SK-N-SH treated with all-trans-retinoic acid at 6 μM for 48 hours (cell line): ENCODE results near the gene MOV10.

Experiments used
- ATAC-seq: fragments of 200-7000 bp; cut with Tn5 transposase; 3 replicates; pipeline ENCODE4 v1.9.1; 2020; ENCODE audit warnings: mild to moderate bottlenecking, moderate library complexity
- ARNTL ChIP-seq: fragments of 450-650 bp; formaldehyde crosslinking; IDR thresholded peaks from 2 replicates; pipeline ENCODE4 v1.5.0; 2020; ENCODE audit warnings: low read depth, mild to moderate bottlenecking, moderate library complexity, borderline replicate concordance
- CREB5 ChIP-seq: fragments of 250-450 bp; sonication (Bioruptor Pico); IDR thresholded peaks from 2 replicates; pipeline ENCODE4 v1.5.1; 2020; ENCODE audit warnings: low read depth, mild to moderate bottlenecking, moderate library complexity
- CSDC2 ChIP-seq: fragments of 250-450 bp; sonication (Bioruptor Pico); IDR thresholded peaks from 2 replicates; pipeline ENCODE4 v1.5.0; 2020; ENCODE audit warnings: mild to moderate bottlenecking, moderate library complexity
- CSRNP3 ChIP-seq: fragments of 250-450 bp; sonication (Bioruptor Pico); IDR thresholded peaks from 2 replicates; pipeline ENCODE4 v1.5.1; 2021; ENCODE audit warnings: mild to moderate bottlenecking, moderate library complexity
- ESRRG ChIP-seq: fragments of 250-450 bp; sonication (Bioruptor Pico); IDR thresholded peaks from 2 replicates; pipeline ENCODE4 v1.6.1; 2021; ENCODE audit warnings: mild to moderate bottlenecking
- GLIS3 ChIP-seq: fragments of 250-450 bp; sonication (Bioruptor Pico); IDR thresholded peaks from 2 replicates; pipeline ENCODE4 v1.5.0; 2020; ENCODE audit warnings: mild to moderate bottlenecking, moderate library complexity
- ISL1 ChIP-seq: fragments of 250-450 bp; sonication (Bioruptor Pico); IDR thresholded peaks from 2 replicates; pipeline ENCODE4 v2.1.2; 2022; ENCODE audit warnings: mild to moderate bottlenecking, moderate library complexity
- OSR1 ChIP-seq: fragments of 250-450 bp; sonication (Bioruptor Pico); IDR thresholded peaks from 2 replicates; pipeline ENCODE4 v1.8.0; 2022; ENCODE audit warnings: moderate library complexity, mild to moderate bottlenecking, inconsistent platforms
- PATZ1 ChIP-seq: fragments of 250-450 bp; sonication (Bioruptor Pico); IDR thresholded peaks from 2 replicates; pipeline ENCODE4 v1.8.0; 2020; ENCODE audit warnings: mild to moderate bottlenecking, moderate library complexity, borderline replicate concordance
- POU6F1 ChIP-seq: fragments of 250-450 bp; sonication (Bioruptor Pico); IDR thresholded peaks from 2 replicates; pipeline ENCODE4 v1.8.0; 2021; ENCODE audit warnings: low read depth, mild to moderate bottlenecking, moderate library complexity, borderline replicate concordance
- PPARA ChIP-seq: fragments of 250-450 bp; sonication (Bioruptor Pico); IDR thresholded peaks from 2 replicates; pipeline ENCODE4 v1.5.0; 2020; ENCODE audit warnings: mild to moderate bottlenecking, borderline replicate concordance
- RARB ChIP-seq: fragments of 250-450 bp; sonication (Bioruptor Pico); IDR thresholded peaks from 2 replicates; pipeline ENCODE4 v1.8.0; 2021; ENCODE audit warnings: mild to moderate bottlenecking, moderate library complexity
- SNAI2 ChIP-seq: fragments of 250-450 bp; sonication (Bioruptor Pico); IDR thresholded peaks from 2 replicates; pipeline ENCODE4 v1.5.0; 2020; ENCODE audit warnings: mild to moderate bottlenecking, moderate library complexity
- TCF4 ChIP-seq: fragments of 250-450 bp; sonication (Bioruptor Pico); IDR thresholded peaks from 2 replicates; pipeline ENCODE4 v1.8.0; 2021; ENCODE audit warnings: mild to moderate bottlenecking, moderate library complexity, borderline replicate concordance
- TOX ChIP-seq: fragments of 250-450 bp; sonication (Bioruptor Pico); IDR thresholded peaks from 2 replicates; pipeline ENCODE4 v1.8.0; 2021; ENCODE audit warnings: mild to moderate bottlenecking, moderate library complexity, borderline replicate concordance
- TSHZ2 ChIP-seq: fragments of 250-450 bp; sonication (Bioruptor Pico); IDR thresholded peaks from 2 replicates; pipeline ENCODE4 v1.5.0; 2020; ENCODE audit warnings: mild to moderate bottlenecking, moderate library complexity
- ZC3H10 ChIP-seq: fragments of 250-450 bp; sonication (Bioruptor Pico); IDR thresholded peaks from 2 replicates; pipeline ENCODE4 v1.5.1; 2021; ENCODE audit warnings: mild to moderate bottlenecking, moderate library complexity
- ZFP3 ChIP-seq: fragments of 250-450 bp; sonication (Bioruptor Pico); IDR thresholded peaks from 2 replicates; pipeline ENCODE4 v1.5.0; 2020; ENCODE audit warnings: mild to moderate bottlenecking, moderate library complexity
- ZFP30 ChIP-seq: fragments of 450-650 bp; formaldehyde crosslinking; IDR thresholded peaks from 2 replicates; pipeline ENCODE4 v1.5.0; 2022; ENCODE audit warnings: mild to moderate bottlenecking, moderate library complexity
- ZNF70 ChIP-seq: fragments of 450-650 bp; formaldehyde crosslinking; IDR thresholded peaks from 2 replicates; pipeline ENCODE4 v1.5.0; 2020; ENCODE audit warnings: mild to moderate bottlenecking, moderate library complexity
- ZNF8 ChIP-seq: fragments of 450-650 bp; formaldehyde crosslinking; IDR thresholded peaks from 2 replicates; pipeline ENCODE4 v1.5.0; 2020; ENCODE audit warnings: mild to moderate bottlenecking, moderate library complexity

The MOV10 gene

GRCh38 chr1:112711041-112711440 is 36.6 kb downstream of the MOV10 start (continued):
- TF ChIP-seq CSRNP3 (CRISPR knock-in tag) (no peak), ZFP3 (CRISPR knock-in tag) (no peak), TOX (CRISPR knock-in tag) (no peak), ZFP30 (no peak), ISL1 (CRISPR knock-in tag) (no peak), PPARA (no peak)

GRCh38 chr1:112711670-112712069 is 37.2 kb downstream of the MOV10 start:
- ATAC-seq = no peak
- TF ChIP-seq ZNF70 (CRISPR knock-in tag) = no peak
- TF ChIP-seq CSDC2 = no peak
- TF ChIP-seq ZNF8 (CRISPR knock-in tag) = no peak
- no peak for TF ChIP-seq POU6F1 (CRISPR knock-in tag)
- TF ChIP-seq RARB = no peak
- TF ChIP-seq ISL1 (CRISPR knock-in tag) = no peak
- no peak for TF ChIP-seq SNAI2 (CRISPR knock-in tag)
- no peak for TF ChIP-seq TCF4 (CRISPR knock-in tag)

GRCh38 chr1:112712191-112712590 is 37.7 kb downstream of the MOV10 start:
- TF ChIP-seq TCF4 (CRISPR knock-in tag) = no peak
- TF ChIP-seq PATZ1 (CRISPR knock-in tag) = no peak
- TF ChIP-seq GLIS3 (CRISPR knock-in tag) = no peak
- TF ChIP-seq ISL1 (CRISPR knock-in tag) = no peak
- TF ChIP-seq TOX (CRISPR knock-in tag) = no peak
- TF ChIP-seq CSDC2 = no peak
- no peak for TF ChIP-seq ZFP30
- no peak for TF ChIP-seq POU6F1 (CRISPR knock-in tag)

GRCh38 chr1:112712701-112713128 is 38.3 kb downstream of the MOV10 start:
- ATAC-seq = no peak
- TF ChIP-seq GLIS3 (CRISPR knock-in tag) (no peak), CSDC2 (no peak), TCF4 (CRISPR knock-in tag) (no peak), OSR1 (CRISPR knock-in tag) (no peak), ESRRG (CRISPR knock-in tag) (no peak), POU6F1 (CRISPR knock-in tag) (no peak), SNAI2 (CRISPR knock-in tag) (no peak), ARNTL (no peak), CREB5 (no peak), TOX (CRISPR knock-in tag) (no peak), TSHZ2 (CRISPR knock-in tag) (no peak), ISL1 (CRISPR knock-in tag) (no peak), ZFP30 (no peak), PPARA (no peak), PATZ1 (CRISPR knock-in tag) (no peak), ZFP3 (CRISPR knock-in tag) (no peak), ZC3H10 (CRISPR knock-in tag) (no peak)

More at GRCh38 chr1:112712191-112712590, 37.7 kb downstream of the MOV10 start:
- ATAC-seq = no peak
